Neural progenitor cell (in vitro differentiated cells): Measurements from ENCODE around the gene NDFIP1. TPM values are rescaled to one million over a fixed set of nuclear protein-coding genes. Genes with fewer than 3 reads are reported as not detected.

Source experiments
- DNase-seq: peaks from one replicate; pipeline ENCODE4 v3.0.0-alpha.2; 2016; ENCODE audit warnings: low spot score
- H2AFZ ChIP-seq: fragments of 200-600 bp; sonication (generic); replicated peaks from 2 replicates; pipeline ENCODE4 v1.6.1; 2016; ENCODE audit warnings: antibody characterized with exemption
- H3F3A ChIP-seq: fragments of 200-600 bp; sonication (generic); 2 replicates; pipeline ENCODE4 v1.6.1; 2016; ENCODE audit warnings: antibody characterized with exemption, low read depth
- H3K27ac ChIP-seq: fragments of 200-600 bp; sonication (generic); 2 replicates; pipeline ENCODE4 v1.5.1; 2016; ENCODE audit warnings: mild to moderate bottlenecking
- H3K27me3 ChIP-seq: fragments of 200-600 bp; sonication (generic); 2 replicates; pipeline ENCODE4 v1.6.1; 2016; ENCODE audit warnings: mild to moderate bottlenecking, moderate library complexity
- H3K36me3 ChIP-seq: fragments of 200-600 bp; sonication (generic); 2 replicates; pipeline ENCODE4 v1.5.1; 2016
- H3K4me1 ChIP-seq: fragments of 200-600 bp; sonication (generic); 2 replicates; pipeline ENCODE4 v1.6.1; 2016; ENCODE audit warnings: mixed run types
- H3K4me2 ChIP-seq: fragments of 200-600 bp; sonication (generic); 2 replicates; pipeline ENCODE4 v1.6.1; 2016
- H3K4me3 ChIP-seq: fragments of 200-600 bp; sonication (generic); 2 replicates; pipeline ENCODE4 v1.5.1; 2016
- H3K79me2 ChIP-seq: fragments of 200-600 bp; sonication (generic); 2 replicates; pipeline ENCODE4 v1.6.1; 2016; ENCODE audit warnings: low read depth
- H3K9ac ChIP-seq: fragments of 200-600 bp; sonication (generic); 2 replicates; pipeline ENCODE4 v1.6.1; 2016
- H3K9me3 ChIP-seq: fragments of 200-600 bp; sonication (generic); 2 replicates; pipeline ENCODE4 v1.5.1; 2016; ENCODE audit warnings: low read depth
- H4K20me1 ChIP-seq: fragments of 200-600 bp; sonication (generic); 2 replicates; pipeline ENCODE4 v1.6.1; 2016; ENCODE audit warnings: low read depth
- H3K27ac Mint-ChIP-seq: 3 replicates; pipeline ENCODE4 v1.8.0; 2021; ENCODE audit warnings: mixed read lengths
- H3K27me3 Mint-ChIP-seq: 2 replicates; pipeline ENCODE4 v1.8.0; 2022; ENCODE audit warnings: low read depth, mild to moderate bottlenecking, inconsistent platforms, moderate library complexity, mixed read lengths; ENCODE audit not compliant: insufficient read depth
- H3K36me3 Mint-ChIP-seq: 3 replicates; pipeline ENCODE4 v1.8.0; 2021; ENCODE audit warnings: mixed read lengths
- H3K4me1 Mint-ChIP-seq: 3 replicates; pipeline ENCODE4 v1.8.0; 2021; ENCODE audit warnings: mixed read lengths
- H3K4me3 Mint-ChIP-seq: 3 replicates; pipeline ENCODE4 v1.8.0; 2021; ENCODE audit warnings: mild to moderate bottlenecking, moderate library complexity, mixed read lengths
- H3K9me3 Mint-ChIP-seq: 3 replicates; pipeline ENCODE4 v1.8.0; 2020; ENCODE audit warnings: mixed read lengths
- EZH2 ChIP-seq: fragments of 200-600 bp; sonication (generic); IDR thresholded peaks from 2 replicates; pipeline ENCODE4 v1.6.1; 2017; ENCODE audit warnings: antibody characterized with exemption, mild to moderate bottlenecking, moderate library complexity
- EZH2phosphoT487 ChIP-seq: fragments of 200-600 bp; sonication (generic); IDR thresholded peaks from 2 replicates; pipeline ENCODE4 v1.6.1; 2017; ENCODE audit warnings: antibody characterized with exemption
- total RNA-seq: library from RNA; depleted of rRNA; stranded (reverse); fragments of >200 nt; gene quantifications from 2 replicates; pipeline ENCODE4 v1.2.3, GENCODE V29; 2015; ENCODE audit warnings: low replicate concordance
- TF ChIP-seq, protein P1 (sequence below): fragments of 200-600 bp; sonication (generic); IDR thresholded peaks from 2 replicates; pipeline ENCODE4 v1.5.1; 2017; ENCODE audit warnings: antibody characterized with exemption, mild to moderate bottlenecking

The NDFIP1 gene
- total RNA-seq, 1 donor from 2014 or later = 39.4 TPM

DNA sequence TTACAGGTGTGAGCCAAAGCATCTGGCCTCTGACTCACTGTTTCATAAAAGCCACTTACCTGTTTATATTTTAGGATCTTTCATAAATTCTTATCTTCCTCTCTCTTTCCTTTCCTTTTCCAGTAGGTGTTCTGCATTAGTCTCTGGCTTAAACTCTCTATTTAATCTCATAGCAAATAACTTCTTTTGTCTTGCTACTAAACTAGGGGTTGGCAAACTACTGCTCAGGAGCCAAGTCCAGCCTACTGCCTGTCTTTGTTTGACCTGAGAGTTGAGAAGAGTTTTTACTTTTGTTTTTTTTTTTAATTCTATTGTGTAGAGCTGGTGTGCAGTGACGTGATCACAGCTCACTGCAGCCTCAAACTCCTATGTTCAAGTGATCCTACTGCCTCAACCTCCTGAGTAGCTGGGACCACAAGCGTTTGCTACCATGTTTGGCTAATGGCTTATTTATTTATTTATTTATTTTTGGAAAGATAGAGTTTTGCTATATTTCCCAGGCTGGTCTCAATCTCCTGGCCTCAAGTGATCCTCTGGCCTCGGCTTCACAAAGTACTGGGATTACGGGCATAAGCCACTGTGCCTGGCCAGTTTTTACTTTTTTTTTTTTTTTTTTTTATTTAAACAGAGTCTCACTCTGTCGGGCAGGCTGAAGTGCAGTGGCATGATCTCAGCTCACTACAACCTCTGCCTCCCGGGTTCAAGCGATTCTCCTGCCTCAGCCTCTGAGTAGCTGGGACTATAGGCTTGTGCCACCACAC lies 5.4 kb upstream of the NDFIP1 start:
- Histone ChIP-seq H2AFZ (no peak overlapping the region), H4K20me1 (no peaks in the 10 kb centered on the region), H3K27ac (no peak overlapping the region), H3K79me2 (no peaks in the 10 kb centered on the region), H3K9ac (no peak overlapping the region), H3K4me2 (no peak overlapping the region), H3K4me1 (no peaks in the 10 kb centered on the region), H3K9me3 (no peaks in the 10 kb centered on the region), H3F3A (peaks cover 12% of the 10 kb centered on the region), H3K4me3 (no peak overlapping the region), H3K36me3 (no peaks in the 10 kb centered on the region), H3K27me3 (peaks cover 19% of the 10 kb centered on the region)
- Mint-ChIP-seq H3K4me3 (no peak overlapping the region), H3K4me1 (peaks cover 5% of the 10 kb centered on the region), H3K36me3 (no peaks in the 10 kb centered on the region), H3K27ac (no peak overlapping the region), H3K27me3 (peaks cover 5% of the 10 kb centered on the region), H3K9me3 (peaks cover 4% of the 10 kb centered on the region)
- no peak for DNase-seq
- no peak for TF ChIP-seq EZH2
- TF ChIP-seq, protein P1, sequence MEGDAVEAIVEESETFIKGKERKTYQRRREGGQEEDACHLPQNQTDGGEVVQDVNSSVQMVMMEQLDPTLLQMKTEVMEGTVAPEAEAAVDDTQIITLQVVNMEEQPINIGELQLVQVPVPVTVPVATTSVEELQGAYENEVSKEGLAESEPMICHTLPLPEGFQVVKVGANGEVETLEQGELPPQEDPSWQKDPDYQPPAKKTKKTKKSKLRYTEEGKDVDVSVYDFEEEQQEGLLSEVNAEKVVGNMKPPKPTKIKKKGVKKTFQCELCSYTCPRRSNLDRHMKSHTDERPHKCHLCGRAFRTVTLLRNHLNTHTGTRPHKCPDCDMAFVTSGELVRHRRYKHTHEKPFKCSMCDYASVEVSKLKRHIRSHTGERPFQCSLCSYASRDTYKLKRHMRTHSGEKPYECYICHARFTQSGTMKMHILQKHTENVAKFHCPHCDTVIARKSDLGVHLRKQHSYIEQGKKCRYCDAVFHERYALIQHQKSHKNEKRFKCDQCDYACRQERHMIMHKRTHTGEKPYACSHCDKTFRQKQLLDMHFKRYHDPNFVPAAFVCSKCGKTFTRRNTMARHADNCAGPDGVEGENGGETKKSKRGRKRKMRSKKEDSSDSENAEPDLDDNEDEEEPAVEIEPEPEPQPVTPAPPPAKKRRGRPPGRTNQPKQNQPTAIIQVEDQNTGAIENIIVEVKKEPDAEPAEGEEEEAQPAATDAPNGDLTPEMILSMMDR = no peak

DNA sequence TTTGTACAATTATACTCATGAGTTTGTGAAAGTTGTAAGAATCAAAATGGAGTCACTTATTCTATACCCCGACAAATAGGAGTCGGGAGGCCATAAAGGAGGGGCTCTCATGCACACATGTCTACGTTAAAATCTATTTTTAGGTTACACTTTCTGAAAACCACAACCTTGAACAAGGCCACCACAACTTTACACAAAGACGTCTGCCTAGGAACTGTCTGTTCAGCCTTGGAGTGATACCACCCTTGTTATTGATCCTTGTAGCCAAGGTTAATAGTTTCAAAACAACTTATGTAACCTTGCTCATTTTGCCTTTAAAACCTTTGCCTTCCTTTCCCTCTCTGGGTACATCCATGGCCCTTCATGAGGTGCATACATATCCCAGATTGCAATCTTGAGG lies 4.1 kb upstream of the NDFIP1 start:
- peaks cover 5% of the 10 kb centered on the region for H3K27me3 Mint-ChIP-seq
- no peak overlapping the region for H3K27ac Mint-ChIP-seq
- H3K27me3 ChIP-seq = peaks cover 21% of the 10 kb centered on the region
- peaks cover 10% of the 10 kb centered on the region for H3K4me1 Mint-ChIP-seq
- H3K9me3 Mint-ChIP-seq = peaks cover 4% of the 10 kb centered on the region
- no peak overlapping the region for H3K9ac ChIP-seq
- no peaks in the 10 kb centered on the region for H3K4me1 ChIP-seq
- H3K4me3 Mint-ChIP-seq = no peak overlapping the region
- H3K4me3 ChIP-seq = no peak overlapping the region
- no peak for TF ChIP-seq EZH2phosphoT487
- TF ChIP-seq EZH2 = no peak
- TF ChIP-seq, protein P1 = no peak
- H3K4me2 ChIP-seq = no peak overlapping the region
- peaks cover under 1% of the 10 kb centered on the region for H4K20me1 ChIP-seq
- peaks cover 21% of the 10 kb centered on the region for H3F3A ChIP-seq
- H3K36me3 ChIP-seq = no peaks in the 10 kb centered on the region
- H3K36me3 Mint-ChIP-seq = no peaks in the 10 kb centered on the region
- no peak overlapping the region for H3K27ac ChIP-seq
- H2AFZ ChIP-seq = no peak overlapping the region
- peaks cover 6% of the 10 kb centered on the region for H3K79me2 ChIP-seq
- H3K9me3 ChIP-seq = no peaks in the 10 kb centered on the region
- no peak for DNase-seq

DNA sequence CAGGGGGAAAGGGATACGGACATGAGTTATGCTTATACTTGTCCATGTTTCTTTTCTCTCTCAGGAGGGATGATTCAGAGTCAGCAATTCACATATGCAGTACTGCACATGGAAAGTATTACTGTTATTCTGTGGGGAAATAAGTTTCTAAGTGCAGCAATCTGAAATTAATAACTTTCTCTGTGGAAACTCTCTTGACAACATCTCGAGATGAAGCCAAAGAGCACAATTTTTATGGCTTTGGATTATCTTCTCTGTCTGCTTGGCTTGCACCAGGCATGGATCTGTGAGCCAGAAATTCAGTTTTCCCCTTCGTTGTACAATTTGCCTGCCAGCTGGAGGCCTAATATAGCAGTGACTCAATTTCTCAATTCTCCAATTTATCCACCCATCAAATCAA lies 2.5 kb upstream of the NDFIP1 start:
- H3K27me3 ChIP-seq = peaks cover 21% of the 10 kb centered on the region
- no peaks in the 10 kb centered on the region for H3K9me3 ChIP-seq
- Mint-ChIP-seq H3K27ac (no peak overlapping the region), H3K27me3 (peaks cover 7% of the 10 kb centered on the region), H3K4me3 (no peak overlapping the region), H3K36me3 (peaks cover 2% of the 10 kb centered on the region), H3K4me1 (peaks cover 25% of the 10 kb centered on the region), H3K9me3 (peaks cover 4% of the 10 kb centered on the region)
- H4K20me1 ChIP-seq = peaks cover 14% of the 10 kb centered on the region
- H3K4me1 ChIP-seq = peaks cover 4% of the 10 kb centered on the region
- H3K4me2 ChIP-seq = no peak overlapping the region
- DNase-seq = no peak
- no peak overlapping the region for H3K9ac ChIP-seq
- TF ChIP-seq, protein P1 = no peak
- no peak for TF ChIP-seq EZH2
- no peak for TF ChIP-seq EZH2phosphoT487
- H3K4me3 ChIP-seq = no peak overlapping the region
- no peak overlapping the region for H3K27ac ChIP-seq
- H3F3A ChIP-seq = peaks cover 21% of the 10 kb centered on the region
- H3K36me3 ChIP-seq = no peaks in the 10 kb centered on the region
- H3K79me2 ChIP-seq = peaks cover 21% of the 10 kb centered on the region
- no peak overlapping the region for H2AFZ ChIP-seq
